ENCODE data around the gene KCNK15. TPM values are rescaled to one million over a fixed set of nuclear protein-coding genes. Genes with fewer than 3 reads are reported as not detected.
A peak's percentile ranks its signal among the peaks of the same experiment; 100 is the strongest.

KCNK15 gene
- total RNA-seq, 1 donor from 2014 or later = 0.33 TPM

DNA sequence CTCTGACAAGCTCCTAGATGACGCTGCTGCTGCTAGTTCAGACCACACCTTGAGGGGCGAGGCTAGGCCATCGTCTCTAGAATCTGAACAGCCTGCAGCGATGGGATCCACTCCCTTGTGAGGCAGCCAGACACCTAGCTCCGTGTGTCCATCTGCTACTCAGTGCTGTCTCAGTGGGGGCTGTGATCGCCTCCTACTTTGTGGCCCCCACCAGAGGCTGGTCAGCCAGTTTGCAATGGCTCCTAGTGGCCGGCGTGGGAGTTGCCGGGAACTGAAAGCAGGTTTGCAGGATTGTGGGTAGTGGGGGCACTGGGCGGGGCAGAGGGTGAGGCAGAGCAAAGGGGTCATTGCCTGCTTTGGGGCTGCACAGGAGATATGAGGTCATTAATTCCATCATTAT, 27.7 kb upstream of the KCNK15 start:
- TF ChIP-seq, protein P1, sequence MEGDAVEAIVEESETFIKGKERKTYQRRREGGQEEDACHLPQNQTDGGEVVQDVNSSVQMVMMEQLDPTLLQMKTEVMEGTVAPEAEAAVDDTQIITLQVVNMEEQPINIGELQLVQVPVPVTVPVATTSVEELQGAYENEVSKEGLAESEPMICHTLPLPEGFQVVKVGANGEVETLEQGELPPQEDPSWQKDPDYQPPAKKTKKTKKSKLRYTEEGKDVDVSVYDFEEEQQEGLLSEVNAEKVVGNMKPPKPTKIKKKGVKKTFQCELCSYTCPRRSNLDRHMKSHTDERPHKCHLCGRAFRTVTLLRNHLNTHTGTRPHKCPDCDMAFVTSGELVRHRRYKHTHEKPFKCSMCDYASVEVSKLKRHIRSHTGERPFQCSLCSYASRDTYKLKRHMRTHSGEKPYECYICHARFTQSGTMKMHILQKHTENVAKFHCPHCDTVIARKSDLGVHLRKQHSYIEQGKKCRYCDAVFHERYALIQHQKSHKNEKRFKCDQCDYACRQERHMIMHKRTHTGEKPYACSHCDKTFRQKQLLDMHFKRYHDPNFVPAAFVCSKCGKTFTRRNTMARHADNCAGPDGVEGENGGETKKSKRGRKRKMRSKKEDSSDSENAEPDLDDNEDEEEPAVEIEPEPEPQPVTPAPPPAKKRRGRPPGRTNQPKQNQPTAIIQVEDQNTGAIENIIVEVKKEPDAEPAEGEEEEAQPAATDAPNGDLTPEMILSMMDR (IDR thresholded peaks at IDR 0.05; ENCODE audit: borderline replicate concordance) = peak; percentile 41
- DNase-seq = no peak

GRCh38 chr20:44719841-44720240, 25.8 kb upstream of the KCNK15 start:
- Histone ChIP-seq H3K9me3 (replicated peaks) (no peaks in the 10 kb centered on the region), H3K36me3 (no peaks in the 10 kb centered on the region), H3K27me3 (ENCODE audit: low read depth) (no peaks in the 10 kb centered on the region), H3K27ac (replicated peaks) (peak overlapping the region; percentile 68), H3K4me3 (no peak overlapping the region), H3K4me1 (peaks cover 57% of the 10 kb centered on the region)
- TF ChIP-seq, protein P1 (IDR thresholded peaks at IDR 0.05; ENCODE audit: borderline replicate concordance) = no peak
- intact Hi-C loops (cut with micrococcal nuclease) = no loop called here
- DNase-seq = no peak

More for the DNA sequence above, 27.7 kb upstream of the KCNK15 start:
- no peaks in the 10 kb centered on the region for H3K36me3 ChIP-seq
- peaks cover 73% of the 10 kb centered on the region for H3K4me1 ChIP-seq
- no peaks in the 10 kb centered on the region for H3K27me3 ChIP-seq (ENCODE audit: low read depth)
- no peak overlapping the region for H3K4me3 ChIP-seq
- H3K9me3 ChIP-seq (replicated peaks) = no peaks in the 10 kb centered on the region
- intact Hi-C loops (cut with micrococcal nuclease) = no loop called here
- H3K27ac ChIP-seq (replicated peaks) = peak overlapping the region; percentile 30

DNA sequence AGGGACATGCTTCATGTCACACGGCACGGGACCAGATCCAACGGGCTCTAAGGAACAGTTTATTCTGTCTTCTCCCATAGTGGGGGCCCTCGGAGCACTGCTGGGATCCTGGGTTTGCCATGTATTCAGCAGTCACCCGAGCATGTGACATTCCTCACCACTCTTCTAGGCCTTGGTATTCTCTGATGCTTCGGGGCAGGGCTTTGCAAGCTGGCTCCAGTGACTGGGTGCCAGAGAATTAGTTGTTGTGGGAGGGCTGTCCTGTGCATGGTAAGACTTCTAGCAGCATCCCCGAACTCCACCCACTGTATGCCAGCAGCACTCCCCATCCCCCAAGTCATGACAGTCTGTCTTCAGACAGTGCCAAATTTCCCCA, 25.1 kb upstream of the KCNK15 start:
- Histone ChIP-seq H3K36me3 (no peaks in the 10 kb centered on the region), H3K9me3 (replicated peaks) (no peaks in the 10 kb centered on the region), H3K27me3 (ENCODE audit: low read depth) (no peaks in the 10 kb centered on the region), H3K27ac (replicated peaks) (peak overlapping the region; percentile 68), H3K4me3 (no peak overlapping the region), H3K4me1 (peaks cover 49% of the 10 kb centered on the region)
- intact Hi-C loops (cut with micrococcal nuclease) = no loop called here
- no peak for DNase-seq
- TF ChIP-seq, protein P1 (IDR thresholded peaks at IDR 0.05; ENCODE audit: borderline replicate concordance) = no peak

DNA sequence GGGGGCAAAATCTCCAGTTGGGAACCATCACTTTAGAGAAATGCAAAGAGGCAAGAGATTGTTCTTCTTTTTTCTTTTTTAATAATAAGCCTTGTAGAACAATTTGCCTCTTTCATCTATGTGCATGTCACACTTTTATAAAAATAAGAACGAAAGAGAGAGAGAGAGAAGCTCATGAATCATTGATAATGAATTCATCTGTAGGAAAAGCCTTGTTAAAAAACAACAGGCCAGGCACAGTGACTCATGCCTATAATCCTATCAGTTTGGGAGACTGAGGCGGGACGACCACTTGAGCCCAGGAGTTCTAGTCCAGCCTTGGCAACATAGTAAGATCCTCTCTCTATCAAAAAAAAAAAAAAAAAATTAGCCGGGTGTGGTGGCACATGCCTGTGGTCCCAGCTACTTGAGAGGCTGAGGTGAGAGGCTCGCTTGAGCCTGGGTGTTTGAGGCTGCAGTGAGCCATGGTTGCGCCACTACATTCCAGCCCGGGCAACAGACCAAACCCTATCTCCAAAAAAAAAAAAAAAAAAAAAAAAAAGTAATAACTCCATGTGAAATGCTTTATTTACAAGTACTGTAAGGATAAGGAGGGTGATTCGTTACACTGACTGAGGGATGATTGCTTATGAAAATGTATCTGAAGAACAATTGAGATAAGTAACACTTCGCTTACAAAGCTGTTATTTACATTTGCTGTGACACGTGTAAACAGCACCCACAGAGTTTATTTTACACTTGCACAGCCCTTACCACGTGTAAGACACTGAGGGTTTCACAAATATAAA, 24.5 kb upstream of the KCNK15 start:
- DNase-seq = no peak
- Histone ChIP-seq H3K27me3 (ENCODE audit: low read depth) (no peaks in the 10 kb centered on the region), H3K27ac (replicated peaks) (peak overlapping the region; percentile 68), H3K4me1 (peaks cover 44% of the 10 kb centered on the region), H3K4me3 (no peak overlapping the region), H3K36me3 (no peaks in the 10 kb centered on the region), H3K9me3 (replicated peaks) (no peaks in the 10 kb centered on the region)
- TF ChIP-seq, protein P1 (IDR thresholded peaks at IDR 0.05; ENCODE audit: borderline replicate concordance) = no peak
- intact Hi-C loops (cut with micrococcal nuclease) = no loop called here

- H3K4me1 ChIP-seq = peaks cover 38% of the 10 kb centered on the region
- intact Hi-C loops (cut with micrococcal nuclease) = no loop called here
- H3K27me3 ChIP-seq (ENCODE audit: low read depth) = no peaks in the 10 kb centered on the region
- DNase-seq = no peak
- H3K9me3 ChIP-seq (replicated peaks) = no peaks in the 10 kb centered on the region
- no peak overlapping the region for H3K4me3 ChIP-seq
- TF ChIP-seq, protein P1 (IDR thresholded peaks at IDR 0.05; ENCODE audit: borderline replicate concordance) = no peak
- H3K36me3 ChIP-seq = no peaks in the 10 kb centered on the region
- peak overlapping the region; percentile 68 for H3K27ac ChIP-seq (replicated peaks)
Measured at GRCh38 chr20:44721785-44722054, 23.9 kb upstream of the KCNK15 start.

Data from left ventricle myocardium inferior (tissue), 1 donor.